Inflammatory macrophage (primary cell): ENCODE measurements around the gene EML1.

Source experiments
- DNase-seq, 2 donors: peaks; one replicate each; pipeline ENCODE4 v3.0.0-alpha.2; 2020 to 2022

Gene EML1

DNA sequence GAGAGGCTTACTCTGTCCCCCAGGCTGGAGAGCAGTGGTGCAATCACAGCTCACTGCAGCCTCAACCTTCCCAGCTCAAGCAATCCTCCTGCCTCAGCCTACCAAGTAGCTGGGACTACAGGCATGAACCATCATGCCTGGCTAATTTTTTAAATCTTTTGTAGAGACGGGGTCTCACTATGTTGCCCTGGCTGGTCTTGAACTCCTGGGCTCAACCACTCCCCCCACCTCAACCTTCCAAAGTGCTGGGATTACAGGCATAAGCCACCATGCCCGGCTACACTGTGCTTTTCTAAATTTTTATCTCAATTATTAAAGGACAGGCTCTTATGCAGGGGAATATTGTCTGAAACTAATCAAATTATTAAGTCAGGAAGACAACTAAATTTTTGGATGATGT lies 44.6 kb downstream of the EML1 start:
- no peak for DNase-seq

DNA sequence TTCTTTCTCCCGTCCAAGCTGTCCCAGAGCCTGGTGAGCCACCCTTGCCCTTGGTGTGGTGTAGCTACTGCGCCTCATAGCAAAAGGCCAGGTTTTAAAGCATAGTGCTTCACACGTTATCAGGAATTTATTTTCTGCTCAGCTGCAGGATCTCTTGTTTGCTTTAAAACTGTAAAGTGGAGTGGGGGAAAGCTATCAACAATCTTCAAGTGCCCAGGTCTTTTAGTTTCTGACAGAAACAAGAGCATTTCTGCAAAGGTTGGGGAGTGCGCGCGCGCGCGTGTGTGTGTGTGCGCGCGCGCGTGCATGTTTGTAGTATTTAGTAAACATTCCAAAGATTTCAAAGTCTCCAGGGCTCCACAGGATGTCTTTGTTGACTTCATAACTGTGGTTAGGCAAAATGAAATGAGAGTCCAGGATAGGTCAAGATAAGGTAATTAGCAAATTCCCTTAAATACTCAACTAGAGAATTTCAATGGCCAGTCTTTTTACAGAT lies 45.5 kb downstream of the EML1 start:
- DNase-seq, result no peak

DNA sequence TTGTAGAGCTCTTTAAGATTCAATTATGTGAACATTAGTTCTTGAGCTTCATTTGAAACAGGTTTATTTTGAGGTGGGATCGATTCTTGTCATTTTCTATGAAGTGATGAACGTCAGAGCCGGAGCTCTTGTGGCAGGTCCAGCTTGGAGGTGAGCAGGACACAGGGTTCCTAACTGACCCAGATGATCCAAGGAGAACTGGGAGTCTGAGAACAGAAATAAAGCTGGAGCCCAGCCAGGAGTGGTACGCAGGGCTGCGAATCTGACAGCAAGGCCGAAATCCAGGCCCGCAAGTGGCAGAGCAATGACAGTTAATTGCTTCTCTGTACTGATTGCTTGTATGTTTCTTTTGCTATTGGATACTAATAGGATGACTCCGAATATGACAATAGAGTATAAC lies 46.5 kb downstream of the EML1 start:
- no peak for DNase-seq

DNA sequence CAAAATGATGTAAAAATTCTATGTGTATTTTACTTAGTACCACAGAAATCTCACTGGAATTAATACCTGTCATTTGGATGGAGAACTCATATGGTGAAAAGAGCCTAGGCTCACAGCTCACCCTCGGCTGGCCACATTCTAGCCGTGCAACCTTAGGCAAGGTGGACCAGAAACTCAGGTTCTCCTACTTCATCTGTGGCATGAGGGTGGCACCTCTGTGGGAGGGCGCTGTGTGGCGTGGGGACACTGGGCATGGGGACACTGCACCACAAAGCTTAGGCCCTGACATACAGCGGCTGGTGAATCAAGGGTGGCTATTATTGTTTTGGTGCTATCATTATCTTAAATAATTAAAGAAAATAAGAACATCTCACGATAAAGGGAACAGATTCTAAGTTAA lies 47.1 kb downstream of the EML1 start:
- no peak for DNase-seq

DNA sequence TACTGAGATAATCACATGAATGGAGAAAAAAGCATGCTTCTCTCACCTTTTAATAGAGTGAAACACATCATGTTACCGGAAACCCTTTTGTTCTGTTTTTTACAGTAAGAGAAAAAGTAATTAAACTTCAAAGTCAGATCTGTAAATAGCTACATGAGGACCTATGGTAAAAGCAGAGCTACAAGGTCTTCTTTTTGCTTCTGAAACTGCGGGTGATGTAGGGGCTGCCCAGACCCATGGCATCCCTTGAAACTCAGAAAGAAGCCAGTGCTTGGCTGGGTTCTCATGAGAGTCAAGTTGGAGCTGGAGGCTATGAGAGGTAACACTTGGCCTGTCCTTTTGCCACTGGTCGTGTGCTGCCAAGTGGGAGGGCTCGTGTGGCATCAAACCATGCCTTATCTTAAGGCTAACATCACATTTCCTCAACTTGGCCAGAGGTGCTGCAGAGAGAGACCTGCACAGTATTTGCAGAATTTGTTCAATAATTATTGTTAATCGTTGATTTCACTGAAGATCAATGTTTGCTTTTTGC lies 47.6 kb downstream of the EML1 start:
- DNase-seq, result no peak

DNA sequence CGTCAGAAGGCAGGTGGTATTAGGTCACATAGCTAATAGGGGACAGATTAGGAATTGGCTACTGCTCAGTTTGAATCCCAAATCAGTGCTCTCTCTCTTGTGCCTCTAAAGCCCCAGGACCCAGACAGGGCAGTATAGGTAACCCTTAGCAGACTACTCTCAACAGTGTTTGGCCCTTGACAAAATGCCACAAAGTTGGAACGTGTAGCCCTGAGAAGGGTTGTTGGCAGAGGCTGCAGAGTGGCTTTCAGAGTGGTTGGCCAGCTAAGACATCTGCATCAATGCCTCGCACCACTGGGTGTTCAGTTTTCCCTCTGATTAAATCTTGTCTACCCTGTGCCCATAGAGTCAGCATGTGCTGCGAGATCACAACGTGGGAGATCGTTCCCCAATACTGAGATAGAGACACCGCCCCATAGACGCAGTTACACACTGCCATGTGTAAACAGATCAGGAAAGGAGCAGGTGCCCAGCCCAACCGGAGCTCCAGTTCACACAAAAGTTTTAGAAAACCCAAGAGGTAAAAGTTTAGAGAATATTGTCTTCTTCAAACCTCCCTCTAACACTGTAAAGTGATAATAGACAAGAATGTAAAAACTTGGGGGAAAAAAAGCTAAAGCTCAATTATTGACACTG lies 48.3 kb downstream of the EML1 start:
- DNase-seq, result no peak

DNA sequence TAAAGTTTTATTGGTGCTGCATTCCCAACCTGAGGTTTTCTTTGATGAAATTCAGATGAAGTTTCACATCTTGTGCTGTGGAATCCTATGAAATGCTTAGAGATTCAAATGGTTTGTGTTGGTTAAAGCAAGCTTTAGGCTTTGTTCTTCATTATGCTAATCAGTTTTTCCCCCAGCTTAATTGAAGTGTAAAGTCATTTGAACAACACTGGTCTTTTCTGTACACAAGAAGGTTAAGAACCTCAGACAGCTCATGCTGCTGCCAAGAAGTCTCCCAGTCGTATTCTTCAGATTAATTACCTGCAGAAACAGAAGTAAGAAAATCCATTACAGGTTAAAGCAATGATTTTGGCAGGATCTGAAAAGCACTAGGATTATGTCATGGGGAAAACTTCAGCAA lies 48.9 kb downstream of the EML1 start:
- DNase-seq, result no peak

DNA sequence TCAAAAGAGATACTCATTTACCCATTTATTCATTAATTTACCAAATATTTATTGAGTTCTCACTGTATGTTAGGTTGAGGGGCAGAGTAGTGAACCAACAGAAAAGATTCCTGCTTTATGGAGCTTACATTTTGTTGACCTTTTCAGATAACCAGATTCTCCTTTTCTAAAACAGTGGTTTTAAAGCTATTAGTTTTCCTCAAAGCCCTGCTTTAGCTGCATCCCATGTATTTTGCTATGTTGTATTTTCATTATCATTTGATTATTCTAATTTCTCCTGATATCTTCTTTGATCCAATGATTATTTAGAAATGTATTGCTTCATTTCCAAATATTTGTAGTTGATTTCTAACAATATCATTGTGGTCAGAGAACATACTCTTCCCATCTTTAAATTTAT lies 53.6 kb downstream of the EML1 start:
- DNase-seq, result no peak

DNA sequence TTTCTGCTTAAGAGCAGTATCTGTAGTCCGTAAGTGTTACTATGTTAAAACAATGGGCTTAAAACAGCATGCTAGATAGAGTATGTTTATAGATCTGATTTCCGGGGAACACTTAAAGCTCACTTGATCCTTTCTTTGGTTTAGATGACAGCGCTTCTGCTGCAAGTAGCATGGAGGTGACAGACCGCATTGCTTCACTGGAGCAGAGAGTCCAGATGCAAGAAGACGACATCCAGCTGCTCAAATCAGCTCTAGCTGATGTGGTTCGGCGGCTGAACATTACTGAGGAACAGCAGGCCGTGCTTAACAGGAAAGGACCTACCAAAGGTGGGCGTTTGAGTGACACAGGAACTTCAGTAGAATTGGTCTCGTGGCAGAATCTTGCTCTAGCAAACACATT lies 57.5 kb downstream of the EML1 start:
- DNase-seq, result no peak

DNA sequence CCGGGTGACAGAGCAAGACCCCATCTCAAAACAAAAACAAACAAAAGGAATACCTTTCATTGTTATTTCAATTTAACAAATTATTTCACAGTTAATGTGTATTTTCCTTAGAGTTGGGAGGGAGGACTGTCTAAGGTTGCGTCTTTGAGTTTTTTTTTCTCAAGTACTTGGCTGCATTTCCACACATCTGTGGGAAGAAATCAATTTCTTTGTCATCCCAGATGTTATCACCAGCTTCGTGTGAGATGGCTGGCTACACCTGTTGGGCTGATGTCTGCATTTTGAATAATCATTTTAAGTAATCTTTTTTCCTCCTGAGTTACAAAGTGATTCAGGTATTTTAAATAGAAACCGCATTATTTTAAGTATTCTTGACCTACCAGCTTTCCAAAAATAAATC lies 59.4 kb downstream of the EML1 start:
- no peak for DNase-seq

DNA sequence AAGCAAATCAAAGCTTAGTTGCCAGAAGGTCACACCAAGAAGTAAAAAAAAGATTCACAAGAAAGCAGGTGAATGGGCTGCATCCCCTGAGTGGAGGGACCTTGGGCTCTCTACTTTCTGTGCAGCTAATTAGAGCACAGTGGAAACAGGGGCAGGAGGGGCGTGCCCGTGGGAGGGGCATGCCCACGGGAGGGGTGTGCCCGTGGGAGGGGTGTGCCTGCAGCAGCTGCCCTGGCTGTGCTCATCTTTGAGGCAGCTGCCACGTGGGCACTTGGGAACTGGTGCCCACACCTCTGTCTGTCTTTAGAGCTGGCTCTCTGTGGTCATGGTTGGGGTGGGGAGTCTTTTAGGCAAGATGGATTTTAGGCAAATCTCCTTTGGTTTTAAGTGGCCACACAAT lies 60.0 kb downstream of the EML1 start:
- no peak for DNase-seq

DNA sequence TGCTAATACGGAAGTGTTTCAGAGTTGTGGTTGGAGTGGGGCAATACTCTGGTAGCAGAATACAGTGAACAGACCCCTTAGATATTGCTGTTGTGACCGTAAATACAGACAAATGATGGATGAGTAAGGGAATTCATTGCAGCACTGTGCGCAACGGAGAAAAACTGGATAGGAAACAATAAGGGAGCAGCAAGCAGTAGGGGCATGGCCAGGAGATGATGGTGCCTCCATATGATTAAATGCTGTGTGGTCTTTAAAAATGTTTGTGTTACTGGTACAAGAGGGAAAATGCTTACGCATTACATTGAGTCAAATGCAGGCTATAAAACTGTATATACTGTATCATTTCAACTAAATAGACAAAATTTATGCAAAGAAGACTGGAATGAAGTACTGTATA lies 61.6 kb downstream of the EML1 start:
- no peak for DNase-seq

DNA sequence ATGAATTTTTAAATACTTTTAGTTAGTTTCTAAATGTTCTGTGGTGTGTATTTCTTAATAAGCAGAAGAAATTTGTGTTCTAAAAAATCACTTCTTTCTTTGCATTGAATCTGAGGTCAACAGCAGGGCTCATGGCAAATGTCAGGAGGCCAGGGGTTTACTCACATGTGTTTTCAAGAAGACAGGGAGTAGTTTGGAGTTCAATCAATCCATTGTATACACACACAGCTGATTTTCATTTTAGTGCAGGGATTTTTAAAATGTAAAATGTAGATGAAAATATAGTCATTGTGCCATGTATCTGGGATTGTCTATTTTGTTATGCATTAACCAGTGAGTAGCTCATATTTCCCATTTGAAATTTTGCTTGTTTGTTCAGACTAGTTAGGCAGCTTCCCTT lies 62.1 kb downstream of the EML1 start:
- no peak for DNase-seq

DNA sequence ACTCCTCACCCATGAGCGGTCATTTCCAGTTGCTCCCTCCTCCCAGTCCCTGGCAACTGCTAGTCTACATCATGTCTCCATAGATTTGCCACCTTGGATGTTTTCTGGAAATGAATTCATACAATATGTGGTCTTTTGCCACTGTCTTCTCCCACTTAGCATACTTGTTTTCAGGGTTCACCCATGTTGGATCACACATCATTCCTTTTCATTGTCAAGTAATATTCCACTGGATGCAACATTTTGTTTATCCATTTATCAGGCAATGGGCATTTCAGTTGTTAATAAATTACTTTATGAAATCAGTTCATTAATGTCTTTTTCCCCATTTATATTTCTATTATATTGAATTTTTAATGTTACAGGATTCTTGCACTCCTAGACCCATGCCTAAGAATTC lies 64.3 kb downstream of the EML1 start:
- no peak for DNase-seq

DNA sequence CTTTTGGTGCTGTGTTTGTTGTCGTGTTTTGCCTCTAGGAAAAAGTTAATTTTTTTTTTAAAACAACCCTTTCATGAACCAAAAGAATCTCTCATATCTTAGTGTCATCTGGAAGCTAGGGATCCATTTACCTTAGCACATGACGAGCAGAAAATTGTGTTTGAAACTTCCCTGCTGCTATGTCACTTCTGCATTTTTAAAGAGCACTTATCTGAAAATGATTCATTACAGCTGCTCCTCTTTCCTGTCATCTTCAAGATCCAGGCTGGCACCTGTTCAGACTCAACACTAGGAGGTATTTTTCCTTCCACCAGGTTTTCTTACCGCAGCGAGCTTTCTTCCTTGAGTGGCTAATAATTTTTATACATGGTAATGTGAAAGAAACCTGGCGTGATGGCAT lies 67.0 kb downstream of the EML1 start:
- DNase-seq, result no peak

DNA sequence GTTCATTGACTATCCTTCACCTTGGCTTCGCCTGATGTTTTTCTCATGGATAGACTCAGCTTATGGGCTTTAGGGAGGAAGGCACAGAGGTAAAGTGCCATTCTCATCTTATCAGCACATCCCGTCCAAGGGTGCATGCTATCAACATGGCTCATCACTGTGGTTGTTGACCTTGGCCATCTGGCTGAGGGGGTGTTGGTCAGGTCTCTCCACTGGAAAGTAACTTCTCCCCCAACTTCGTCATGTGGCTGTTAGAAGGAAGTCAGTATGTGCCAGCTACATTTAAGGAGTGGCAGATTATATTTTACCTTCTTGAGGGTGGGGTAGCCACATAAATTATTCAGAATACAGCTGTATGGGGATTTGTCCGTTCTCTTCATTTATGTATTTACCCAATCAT lies 68.9 kb downstream of the EML1 start:
- no peak for DNase-seq

DNA sequence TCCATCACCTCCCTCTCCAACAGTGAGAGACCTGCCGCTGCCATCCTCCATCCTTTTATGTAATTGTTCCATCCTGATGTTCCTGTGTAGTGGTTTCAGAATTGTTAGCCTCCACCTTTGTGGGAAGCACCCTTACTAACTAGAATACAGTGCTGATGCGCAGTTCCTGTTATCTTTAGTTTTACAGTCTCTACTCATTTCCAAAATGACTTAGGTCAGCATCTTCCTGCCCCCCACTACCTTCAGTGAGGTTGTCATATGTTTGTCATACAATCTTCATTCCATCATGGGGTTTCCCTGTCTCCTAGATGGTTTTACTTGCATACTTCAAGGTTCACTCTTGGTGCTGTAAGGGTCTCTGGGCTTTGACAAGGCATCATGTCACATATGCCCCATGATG lies 69.8 kb downstream of the EML1 start:
- no peak for DNase-seq

DNA sequence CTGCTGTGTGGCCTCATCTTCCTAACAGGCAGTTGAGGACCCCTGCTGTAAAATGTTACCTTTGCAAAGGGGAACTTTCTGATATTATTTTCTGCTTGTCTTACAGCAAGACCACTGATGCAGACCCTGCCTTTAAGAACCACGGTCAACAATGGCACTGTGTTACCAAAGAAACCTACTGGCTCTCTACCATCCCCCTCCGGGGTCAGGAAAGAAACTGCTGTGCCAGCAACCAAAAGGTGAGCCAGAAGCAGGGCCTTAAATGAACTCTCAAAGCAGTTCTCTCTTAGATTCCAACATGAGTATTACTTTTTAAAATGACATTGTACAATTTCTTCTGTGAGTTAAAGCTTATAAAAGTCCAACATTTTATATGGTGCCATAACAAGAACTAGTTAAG lies 72.2 kb downstream of the EML1 start:
- no peak for DNase-seq

DNA sequence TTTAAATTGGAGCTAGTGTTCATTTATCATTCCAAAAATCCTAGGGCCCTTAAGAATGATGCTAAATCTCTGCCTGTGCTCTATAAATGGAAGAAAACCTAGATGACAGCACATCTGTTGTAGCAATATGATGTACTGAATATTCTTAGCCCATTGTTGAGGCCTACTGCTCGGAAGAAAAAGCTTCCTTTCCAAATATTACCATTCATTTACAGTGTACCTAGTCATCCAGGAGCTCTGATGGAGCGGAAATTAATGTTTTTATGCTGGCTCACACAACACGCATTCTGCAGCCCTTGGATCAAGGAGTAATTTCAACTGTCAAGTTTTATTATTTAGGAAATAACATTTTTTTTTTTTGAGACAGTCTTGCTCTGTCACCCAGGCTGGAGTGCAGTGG lies 77.4 kb downstream of the EML1 start:
- DNase-seq, result no peak

DNA sequence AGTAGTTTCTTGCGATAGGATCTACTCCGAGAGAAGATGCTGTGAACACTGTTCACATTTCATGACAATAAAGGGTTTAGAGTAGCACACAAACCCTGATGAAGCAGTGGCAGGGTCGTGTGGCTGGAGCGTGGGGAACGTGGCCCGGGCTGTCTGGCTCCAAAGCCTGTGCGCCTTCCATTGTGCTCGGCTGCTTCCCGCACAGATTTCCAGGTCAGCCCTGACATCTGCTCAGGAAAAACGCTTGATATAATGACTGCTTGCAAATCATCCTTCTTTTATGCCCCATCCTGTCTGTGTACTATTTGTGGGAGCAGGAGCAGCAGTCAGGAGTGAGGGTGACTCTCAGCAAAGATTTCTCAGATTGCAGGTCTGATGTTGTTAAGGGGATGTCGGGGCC lies 78.6 kb downstream of the EML1 start:
- no peak for DNase-seq

DNA sequence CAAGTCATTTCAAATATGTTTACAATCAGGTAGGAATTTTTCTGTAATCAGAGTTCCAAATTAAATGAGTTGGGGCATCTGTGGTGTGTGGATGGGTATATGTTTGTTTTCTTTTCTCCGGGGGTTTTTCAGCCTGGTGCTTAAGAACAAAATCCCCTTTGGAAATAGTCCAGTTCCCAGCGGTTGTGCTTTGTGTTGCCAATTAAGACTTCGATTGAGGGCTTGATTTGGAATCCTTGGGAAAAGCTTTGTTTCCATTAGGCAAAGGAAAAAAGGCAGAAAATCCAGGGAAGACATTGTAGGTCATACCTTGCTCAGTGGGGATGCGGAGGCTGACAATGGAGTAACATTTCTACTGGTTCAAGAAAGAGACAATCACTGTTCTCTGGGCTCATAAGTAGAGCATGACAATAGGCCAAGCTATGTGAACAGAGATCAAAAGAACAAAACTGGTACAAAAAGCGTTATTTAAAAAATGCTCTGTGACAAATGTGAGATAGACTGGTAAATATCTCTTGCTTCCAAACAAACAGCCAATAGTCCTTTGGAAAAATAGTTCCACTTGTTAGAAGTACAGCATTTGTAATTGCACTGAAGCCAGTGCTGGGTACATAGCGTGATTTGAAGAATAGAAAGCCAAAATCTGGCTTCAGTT lies 79.7 kb downstream of the EML1 start:
- no peak for DNase-seq

DNA sequence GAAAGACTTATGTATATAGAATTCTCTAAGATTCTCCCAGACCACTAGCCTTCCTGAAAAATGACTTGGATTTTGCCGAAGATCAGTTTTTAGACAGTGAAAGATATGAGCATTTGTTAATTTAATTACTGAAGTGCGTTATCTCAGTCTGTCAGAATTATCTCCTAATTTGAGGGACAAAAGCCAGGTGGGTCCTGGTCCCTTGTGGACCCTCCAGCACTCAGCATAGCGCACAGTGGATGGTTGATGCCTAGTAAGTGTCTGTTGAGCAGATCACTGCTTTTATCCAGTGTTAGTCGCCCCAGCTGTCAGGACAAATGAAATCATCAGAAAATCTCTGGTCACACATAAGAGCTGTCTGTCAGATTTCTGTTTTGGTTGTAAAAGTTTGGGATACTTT lies 80.4 kb downstream of the EML1 start:
- DNase-seq, result no peak

DNA sequence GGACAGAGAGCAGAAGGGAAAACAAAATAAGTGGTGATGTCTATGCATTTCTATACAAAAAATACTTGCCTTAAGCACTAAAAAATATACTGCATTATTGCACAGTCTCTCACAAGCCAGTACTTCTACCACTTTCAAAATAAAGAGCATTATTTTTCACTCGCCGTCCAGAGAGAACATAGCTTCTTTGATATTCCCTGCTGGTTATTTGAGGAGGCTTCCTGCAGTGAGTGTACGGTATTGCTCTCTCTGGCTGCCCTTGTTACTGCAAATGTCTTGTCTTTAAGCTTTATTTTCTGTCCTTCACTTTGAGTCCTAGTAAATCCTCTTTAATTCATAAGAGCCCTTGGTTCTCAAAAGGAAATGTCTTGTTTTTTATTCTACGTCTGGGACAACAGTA lies 81.1 kb downstream of the EML1 start:
- no peak for DNase-seq

DNA sequence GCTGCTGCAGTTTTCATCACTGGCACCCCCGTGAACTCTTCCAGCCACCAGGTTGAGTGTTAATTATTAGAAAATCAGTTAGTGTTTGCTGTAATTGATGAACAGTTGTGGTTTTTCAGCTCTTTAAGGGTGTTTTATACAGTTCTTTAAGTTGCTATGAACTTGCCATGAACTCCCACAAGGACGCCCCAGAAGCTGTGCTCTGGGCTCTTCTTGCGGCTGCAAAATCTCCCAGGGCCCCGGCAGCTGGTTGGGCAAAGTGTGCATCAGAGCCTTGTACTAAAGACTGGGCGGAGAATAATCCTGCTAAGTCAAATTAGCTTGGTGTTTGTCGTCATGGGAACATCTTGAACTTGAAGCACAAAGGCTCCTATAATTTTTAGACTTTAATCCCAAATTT lies 82.2 kb downstream of the EML1 start:
- DNase-seq, result no peak

DNA sequence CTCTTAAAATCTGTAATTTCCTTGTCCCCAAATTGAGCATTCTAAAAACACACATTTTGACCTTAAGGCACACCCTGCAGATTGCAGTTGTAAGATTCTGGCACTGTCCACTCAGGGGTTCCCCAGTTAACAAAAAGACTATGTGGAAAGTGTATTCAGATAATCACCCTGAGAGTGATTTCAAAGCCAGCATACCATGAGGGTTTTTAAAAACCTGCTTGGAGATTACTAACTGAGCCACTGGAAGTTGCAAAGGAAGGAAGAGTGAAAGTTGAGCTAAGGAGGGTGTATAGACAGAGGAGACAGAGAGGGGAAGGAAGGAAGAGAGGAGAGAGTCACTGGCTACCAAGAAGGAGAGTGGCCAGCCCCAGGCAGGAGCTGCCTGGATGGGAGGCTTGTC lies 82.6 kb downstream of the EML1 start:
- no peak for DNase-seq
